Endothelial cell of umbilical vein (primary cell): Measurements from ENCODE around the gene BRSK2. TPM values are rescaled to one million over a fixed set of nuclear protein-coding genes. Genes with fewer than 3 reads are reported as not detected.

Source experiments
- BruUV-seq: library from RNA; stranded (reverse); fragments of 400-500 nt; replicated peaks from 2 replicates; lab custom pipeline; 2021; lab: Mats Ljungman, UMichigan
- CTCF ChIA-PET: fragments of 300-600, 350-600 bp; sonication (Branson Sonifier 250); formaldehyde crosslinking; loops from one replicate; lab custom pipeline; 2021; ENCODE audit warnings: antibody characterized with exemption, inconsistent platforms; lab: Charles Lee
- POLR2A ChIA-PET: fragments of 300-600, 350-600 bp; sonication (Branson Sonifier 250); formaldehyde crosslinking; loops from one replicate; lab custom pipeline; 2021; ENCODE audit warnings: antibody characterized with exemption, inconsistent platforms; lab: Charles Lee
- DNase-seq: peaks from one replicate; pipeline ENCODE4 v3.0.0-alpha.2; 2011; ENCODE audit warnings: low read depth, low spot score
- FAIRE-seq: peaks from 2 replicates; lab custom pipeline; 2011; peaks lifted over from hg19 to GRCh38; lab: Jason Lieb, UNC
- H2AFZ ChIP-seq: 2 replicates; pipeline ENCODE4 v1.6.0; 2012; ENCODE audit warnings: low read depth, low read length, control low read depth, inconsistent platforms
- H3K27ac ChIP-seq: 2 replicates; pipeline ENCODE4 v1.5.1; 2011; ENCODE audit warnings: low read depth, mild to moderate bottlenecking, control low read depth, low read length, moderate library complexity; ENCODE audit not compliant: insufficient read depth
- H3K27me3 ChIP-seq, 2 experiments: 2 replicates each; pipeline versions ENCODE4 v1.6.0 to v1.6.1; 2011; ENCODE audit warnings: low read length in 2 of 2, mixed read lengths in 1 of 2; ENCODE audit not compliant: control insufficient read depth in 2 of 2, insufficient read depth in 2 of 2
- H3K36me3 ChIP-seq, 2 experiments: 2 replicates in 1 of 2; 3 replicates in 1 of 2; pipeline ENCODE4 v1.5.1; 2011; ENCODE audit warnings: low read length in 2 of 2, mild to moderate bottlenecking in 1 of 2, moderate library complexity in 1 of 2; ENCODE audit not compliant: control insufficient read depth in 2 of 2, insufficient read depth in 2 of 2; ENCODE audit errors: extremely low read depth in 1 of 2
- H3K4me1 ChIP-seq: 3 replicates; pipeline ENCODE4 v1.5.1; 2011; ENCODE audit warnings: mild to moderate bottlenecking, low read length; ENCODE audit not compliant: control insufficient read depth, insufficient read depth; ENCODE audit errors: extremely low read depth
- H3K4me2 ChIP-seq: 2 replicates; pipeline ENCODE4 v1.6.1; 2011; ENCODE audit warnings: low read length, control low read depth, mixed read lengths; ENCODE audit not compliant: insufficient read depth
- H3K4me3 ChIP-seq, 3 experiments: fragments of 200-600 bp in 1 of 3; sonication (generic), shearing (Covaris generic) in 1 of 3; replicated peaks in 1 of 3; 2 replicates each; pipeline ENCODE4 v1.5.1; 2011 to 2016; ENCODE audit warnings: control low read depth in 3 of 3, low read length in 3 of 3, mild to moderate bottlenecking in 2 of 3, inconsistent platforms in 1 of 3, low read depth in 1 of 3, moderate library complexity in 1 of 3; ENCODE audit not compliant: insufficient read depth in 1 of 3
- H3K79me2 ChIP-seq: 2 replicates; pipeline ENCODE4 v1.6.0; 2012; ENCODE audit warnings: low read length, inconsistent platforms; ENCODE audit not compliant: control insufficient read depth, insufficient read depth
- H3K9ac ChIP-seq: replicated peaks from 2 replicates; pipeline ENCODE3; 2011; ENCODE audit warnings: low read length, control low read depth; ENCODE audit not compliant: insufficient read depth; ENCODE audit errors: extremely low read depth
- H3K9me1 ChIP-seq: replicated peaks from 3 replicates; pipeline ENCODE4 v1.6.0; 2011; ENCODE audit warnings: mild to moderate bottlenecking, low read length; ENCODE audit not compliant: control insufficient read depth, insufficient read depth; ENCODE audit errors: extremely low read depth
- H3K9me3 ChIP-seq: replicated peaks from 2 replicates; pipeline ENCODE4 v1.5.1; 2012; ENCODE audit warnings: low read length, inconsistent platforms; ENCODE audit not compliant: control insufficient read depth, insufficient read depth
- H4K20me1 ChIP-seq: replicated peaks from 2 replicates; pipeline ENCODE3; 2011; ENCODE audit warnings: mild to moderate bottlenecking, low read length; ENCODE audit not compliant: control insufficient read depth, insufficient read depth; ENCODE audit errors: extremely low read depth
- CTCF ChIP-seq, 2 donors: IDR thresholded peaks; 1 replicate in 1 of 2; 2 replicates in 1 of 2; pipeline ENCODE4 v1.5.1; 2011; ENCODE audit warnings: low read length in 2 of 2, mild to moderate bottlenecking in 2 of 2, moderate library complexity in 2 of 2, control low read depth in 1 of 2, inconsistent platforms in 1 of 2, low read depth in 1 of 2; ENCODE audit not compliant: insufficient read depth in 1 of 2; ENCODE audit errors: extremely low read depth in 1 of 2
- EZH2 ChIP-seq: IDR thresholded peaks from 2 replicates; pipeline ENCODE4 v1.6.1; 2012; ENCODE audit warnings: borderline replicate concordance, low read depth, mild to moderate bottlenecking, moderate library complexity, low read length, inconsistent platforms; ENCODE audit not compliant: severe bottlenecking
- FOS ChIP-seq: IDR thresholded peaks from 2 replicates; pipeline ENCODE4 v1.6.1; 2011; ENCODE audit warnings: mild to moderate bottlenecking, low read length, moderate library complexity, borderline replicate concordance; ENCODE audit not compliant: insufficient read depth
- GATA2 ChIP-seq: IDR thresholded peaks from 2 replicates; pipeline ENCODE4 v1.7.0; 2011; ENCODE audit warnings: low read depth, mild to moderate bottlenecking, moderate library complexity, mixed read lengths, low read length; ENCODE audit not compliant: insufficient read length, insufficient read depth
- JUN ChIP-seq: IDR thresholded peaks from 2 replicates; pipeline ENCODE4 v1.6.1; 2011; ENCODE audit warnings: borderline replicate concordance, low read depth; ENCODE audit not compliant: insufficient read length, insufficient read depth
- MAX ChIP-seq: IDR thresholded peaks from 2 replicates; pipeline ENCODE4 v1.6.1; 2011; ENCODE audit not compliant: insufficient read depth, insufficient read length
- MYC ChIP-seq: IDR thresholded peaks from one replicate; pipeline ENCODE4 v1.6.1; 2011; ENCODE audit warnings: mild to moderate bottlenecking, low read depth, low read length
- POLR2A ChIP-seq: IDR thresholded peaks from 2 replicates; pipeline ENCODE4 v1.6.1; 2012; ENCODE audit warnings: low read depth, mild to moderate bottlenecking, control low read depth, low read length
- dilution Hi-C: fragments of 300-500 bp; cut with MboI; formaldehyde crosslinking; loops from one replicate; pipeline ENCODE4 v1.15.0; 2019; ENCODE audit warnings: low sequenced_read_pairs; ENCODE audit not compliant: extremely low pct_ligation_motif_present
- intact Hi-C: fragments of 100-400 bp; cut with micrococcal nuclease; formaldehyde crosslinking; loops from one replicate; pipeline ENCODE4 v1.10.0; 2022
- polyA plus RNA-seq, 4 experiments: library from polyadenylated mRNA; depleted of rRNA in 3 of 4; stranded (reverse) in 3 of 4; unstranded in 1 of 4; fragments of >200 nt; gene quantifications; 2 replicates each; pipeline versions ENCODE4 v1.2.1 to v1.2.3, GENCODE V29; 2011 to 2012; ENCODE audit warnings: missing spikeins in 1 of 4
- total RNA-seq: library from RNA; stranded (reverse); gene quantifications from 2 replicates; pipeline ENCODE4 v1.2.3, GENCODE V29; 2021

Gene BRSK2
- total and polyA plus RNA-seq, 2 donors (not counting 3 experiments of a cell fraction or from before 2014, with no cell fraction given) = 0.08 to 0.20 TPM

GRCh38 chr11:1396375-1396841 is 6.7 kb downstream of the BRSK2 start:
- Histone ChIP-seq H2AFZ (no peak overlapping the region), H3K79me2 (no peaks in the 10 kb centered on the region), H3K4me2 (no peak overlapping the region), H3K9ac (no peak overlapping the region), H3K4me3 (no peak overlapping the region), H3K27me3 (peaks cover 7 to 11% of the 10 kb centered on the region in 2 experiments), H3K9me3 (no peaks in the 10 kb centered on the region), H3K9me1 (no peaks in the 10 kb centered on the region), H3K36me3 (no peaks in the 10 kb centered on the region), H3K4me1 (no peaks in the 10 kb centered on the region), H3K27ac (no peak overlapping the region), H4K20me1 (no peaks in the 10 kb centered on the region)
- FAIRE-seq = no peak
- POLR2A ChIA-PET = no interaction called here
- intact Hi-C loops (no loop called here), dilution Hi-C loops (no loop called here)
- no TSS peak for BruUV-seq
- DNase-seq = no peak
- TF ChIP-seq GATA2 (no peak), JUN (no peak)
- CTCF ChIA-PET = no interaction called here

- no peak overlapping the region for H2AFZ ChIP-seq
- no peaks in the 10 kb centered on the region for H3K9me3 ChIP-seq
- DNase-seq (no peak), FAIRE-seq (no peak)
- H3K9me1 ChIP-seq = no peaks in the 10 kb centered on the region
- H3K4me2 ChIP-seq = no peak overlapping the region
- H3K9ac ChIP-seq = no peak overlapping the region
- BruUV-seq = no TSS peak
- ChIA-PET CTCF (no interaction called here), POLR2A (no interaction called here)
- dilution Hi-C loops (no loop called here), intact Hi-C loops (no loop called here)
- H3K36me3 ChIP-seq = no peaks in the 10 kb centered on the region
- H3K4me1 ChIP-seq = no peaks in the 10 kb centered on the region
- H3K79me2 ChIP-seq = no peaks in the 10 kb centered on the region
- no peak overlapping the region for H3K27ac ChIP-seq
- no peak overlapping the region for H3K4me3 ChIP-seq
- TF ChIP-seq MYC = no peak
- no peak for TF ChIP-seq POLR2A
- TF ChIP-seq MAX = no peak
- TF ChIP-seq CTCF (IDR thresholded peaks at IDR 0.05; ENCODE audit: extremely low read depth in 1 of 2, insufficient read depth in 1 of 2, low read depth in 1 of 2, low read length in 2 of 2) = no peak
- no peak for TF ChIP-seq FOS
- no peak for TF ChIP-seq EZH2
- no peaks in the 10 kb centered on the region for H4K20me1 ChIP-seq
- peaks cover 0 to 2% of the 10 kb centered on the region in 2 experiments for H3K27me3 ChIP-seq
These were observed 7.6 kb downstream of the BRSK2 start for GRCh38 chr11:1397146-1397861.
